NCI-H2107 treated with DMSO at 0.1 percent for 48 hours (cell line): ENCODE data around the gene AIM2.

Experiments used
- DNase-seq: peaks from one replicate; lab custom pipeline; 2025; ENCODE audit not compliant: unreplicated experiment; lab: John Stamatoyannopoulos, UW

AIM2 gene

DNA sequence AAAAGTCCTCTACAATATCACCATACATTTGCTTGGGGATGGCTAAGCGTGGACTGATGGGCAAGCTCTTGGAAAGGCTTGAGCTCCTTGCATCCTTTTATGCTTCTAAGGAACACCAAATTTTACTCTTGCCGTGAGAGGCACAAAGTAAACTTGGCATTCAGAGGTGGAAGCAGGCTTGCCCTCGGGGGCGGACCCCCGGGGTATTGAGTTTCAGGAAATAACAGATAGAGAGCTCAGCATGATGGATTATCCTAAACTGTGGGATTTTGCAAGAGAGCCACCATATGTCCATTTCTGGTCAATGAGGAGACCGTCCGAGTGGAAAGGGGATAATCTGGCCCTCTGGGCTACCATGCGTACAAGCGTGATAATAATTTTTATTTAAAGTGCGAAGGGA lies 52.8 kb downstream of the AIM2 start:
- no peak for DNase-seq

DNA sequence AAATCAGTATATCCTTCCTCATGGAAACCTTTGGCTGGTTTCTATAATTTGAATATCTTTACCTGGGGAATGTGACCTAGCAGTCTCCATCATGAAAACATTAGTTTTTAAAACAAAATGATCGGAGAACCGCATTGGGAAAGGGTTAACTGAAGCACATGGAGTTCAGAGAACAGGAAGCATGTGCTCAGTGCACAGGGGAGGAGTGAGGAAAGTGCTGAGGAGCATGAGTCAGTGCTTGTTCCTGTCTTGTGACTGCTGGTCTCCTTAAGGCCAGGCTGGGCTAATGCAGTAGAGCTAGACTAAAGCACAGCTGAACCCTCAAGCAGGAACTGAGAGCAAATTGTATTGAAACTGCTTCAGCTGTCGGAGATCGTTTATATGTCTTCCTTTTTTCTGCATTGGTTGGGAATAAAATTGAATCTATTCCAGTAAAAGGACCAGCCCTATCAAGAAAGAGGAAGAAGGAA lies 61.1 kb downstream of the AIM2 start:
- no peak for DNase-seq

DNA sequence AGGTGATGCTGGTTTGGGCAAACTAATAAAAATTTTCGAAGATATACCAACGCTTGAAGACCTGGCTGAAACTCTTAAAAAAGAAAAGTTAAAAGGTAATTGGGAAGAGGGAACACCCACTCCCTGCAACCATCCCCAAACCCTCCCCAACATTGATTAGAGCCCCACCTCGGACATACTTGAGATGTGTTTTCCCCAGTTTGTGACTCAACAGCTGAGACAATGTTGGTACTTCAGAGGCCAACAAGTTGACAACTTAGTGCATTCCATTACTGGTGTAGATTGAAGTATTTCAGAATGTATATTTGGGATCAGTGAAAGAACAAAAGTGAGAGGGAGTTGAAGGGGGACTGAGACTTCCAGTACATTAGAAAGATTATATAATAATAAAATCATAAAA lies 61.7 kb downstream of the AIM2 start:
- DNase-seq = no peak

- DNase-seq = no peak
Observed at GRCh38 chr1:159014003-159014571, 62.5 kb downstream of the AIM2 start.

DNA sequence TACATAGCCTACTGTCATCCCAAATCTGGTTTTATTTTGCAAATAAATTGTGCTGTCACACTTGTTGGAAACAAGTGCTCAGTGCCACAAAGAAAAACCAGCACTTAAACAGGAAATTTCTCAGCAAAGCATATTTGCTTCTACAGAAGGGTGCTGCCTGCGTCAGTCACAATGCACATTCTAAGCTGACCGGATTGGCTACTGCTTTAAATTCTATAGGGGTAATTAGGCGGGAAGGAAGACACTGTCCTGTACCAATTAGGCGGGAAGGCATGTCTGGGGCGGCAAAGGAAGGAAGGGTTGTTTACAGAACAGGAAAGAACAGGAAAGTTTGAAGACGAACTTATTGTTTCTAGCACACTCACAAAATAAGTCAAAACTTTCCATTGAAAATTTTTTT lies 64.1 kb downstream of the AIM2 start:
- no peak for DNase-seq
